Ishikawa (cell line): ENCODE measurements around the gene CACNA1D.

Source experiments
- CREB1 ChIP-seq: IDR thresholded peaks from 2 replicates; pipeline ENCODE4 v1.6.1; 2012; ENCODE audit warnings: low read depth
- EGR1 ChIP-seq: IDR thresholded peaks from 2 replicates; pipeline ENCODE4 v1.6.1; 2012
- EP300 ChIP-seq: IDR thresholded peaks from 2 replicates; pipeline ENCODE4 v1.6.1; 2012; ENCODE audit warnings: borderline replicate concordance
- FOXM1 ChIP-seq: IDR thresholded peaks from 2 replicates; pipeline ENCODE4 v1.6.1; 2012; ENCODE audit warnings: low read depth, borderline replicate concordance
- NFIC ChIP-seq: IDR thresholded peaks from 2 replicates; pipeline ENCODE4 v1.6.1; 2012
- RAD21 ChIP-seq: IDR thresholded peaks from 2 replicates; pipeline ENCODE4 v1.6.1; 2012; ENCODE audit warnings: low read depth
- TAF1 ChIP-seq: IDR thresholded peaks from 2 replicates; pipeline ENCODE4 v1.6.1; 2012; ENCODE audit warnings: low read depth, mild to moderate bottlenecking
- TCF12 ChIP-seq: IDR thresholded peaks from 2 replicates; pipeline ENCODE4 v1.6.1; 2012; ENCODE audit warnings: low read depth
- TEAD4 ChIP-seq: IDR thresholded peaks from 2 replicates; pipeline ENCODE4 v1.6.1; 2012
- TF ChIP-seq, protein P1 (sequence below): IDR thresholded peaks from 2 replicates; pipeline ENCODE4 v1.6.1; 2012
- TF ChIP-seq, protein P2 (sequence below): IDR thresholded peaks from 2 replicates; pipeline ENCODE4 v1.6.1; 2012

DNA sequence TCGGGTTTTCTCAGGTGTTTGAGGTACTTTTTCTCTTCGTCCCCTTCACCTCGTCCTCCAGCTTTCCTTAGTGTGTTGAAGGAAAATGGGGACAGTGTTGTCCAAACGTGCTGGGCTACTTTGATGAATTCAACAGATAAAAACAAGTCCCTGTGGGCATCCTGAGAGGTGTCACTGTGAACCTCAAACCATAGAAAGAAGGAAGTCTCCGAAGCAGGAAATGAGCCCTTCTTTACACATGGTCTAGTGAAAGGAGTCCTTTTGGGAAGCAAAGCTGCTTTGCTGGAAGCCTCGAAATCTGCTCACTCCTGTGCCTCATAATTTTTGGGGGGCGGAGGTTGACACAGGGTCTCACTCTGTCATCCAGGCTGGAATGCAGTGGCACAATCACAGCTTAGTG, 362.6 kb downstream of the CACNA1D start:
- no peak for TF ChIP-seq CREB1
- no peak for TF ChIP-seq EGR1
- TF ChIP-seq, protein P1, sequence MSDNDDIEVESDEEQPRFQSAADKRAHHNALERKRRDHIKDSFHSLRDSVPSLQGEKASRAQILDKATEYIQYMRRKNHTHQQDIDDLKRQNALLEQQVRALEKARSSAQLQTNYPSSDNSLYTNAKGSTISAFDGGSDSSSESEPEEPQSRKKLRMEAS, result no peak
- TF ChIP-seq EP300, result no peak
- no peak for TF ChIP-seq FOXM1
- no peak for TF ChIP-seq TEAD4
- TF ChIP-seq TCF12, result no peak
- TF ChIP-seq, protein P2, sequence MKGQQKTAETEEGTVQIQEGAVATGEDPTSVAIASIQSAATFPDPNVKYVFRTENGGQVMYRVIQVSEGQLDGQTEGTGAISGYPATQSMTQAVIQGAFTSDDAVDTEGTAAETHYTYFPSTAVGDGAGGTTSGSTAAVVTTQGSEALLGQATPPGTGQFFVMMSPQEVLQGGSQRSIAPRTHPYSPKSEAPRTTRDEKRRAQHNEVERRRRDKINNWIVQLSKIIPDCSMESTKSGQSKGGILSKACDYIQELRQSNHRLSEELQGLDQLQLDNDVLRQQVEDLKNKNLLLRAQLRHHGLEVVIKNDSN, result no peak
- TF ChIP-seq TAF1, result no peak
- TF ChIP-seq RAD21, result no peak
- TF ChIP-seq NFIC, result no peak
